Suprapubic skin (tissue), 3 donors: Measurements from ENCODE around the gene IYD.

Experiments used
- POLR2A ChIP-seq, 2 donors: fragments of 450-650 bp; IDR thresholded peaks; one replicate each; pipeline ENCODE4 v1.6.1; 2017; ENCODE audit warnings: antibody characterized with exemption in 2 of 2, mild to moderate bottlenecking in 2 of 2, moderate library complexity in 2 of 2
- TF ChIP-seq, protein P1 (sequence below), 2 donors: fragments of 200-600 bp in 1 of 2; fragments of 450-650 bp in 1 of 2; sonication (generic) in 1 of 2; IDR thresholded peaks; one replicate each; pipeline ENCODE4 v1.5.1; 2016 to 2019; ENCODE audit warnings: antibody characterized with exemption in 2 of 2, mild to moderate bottlenecking in 1 of 2, moderate library complexity in 1 of 2

DNA sequence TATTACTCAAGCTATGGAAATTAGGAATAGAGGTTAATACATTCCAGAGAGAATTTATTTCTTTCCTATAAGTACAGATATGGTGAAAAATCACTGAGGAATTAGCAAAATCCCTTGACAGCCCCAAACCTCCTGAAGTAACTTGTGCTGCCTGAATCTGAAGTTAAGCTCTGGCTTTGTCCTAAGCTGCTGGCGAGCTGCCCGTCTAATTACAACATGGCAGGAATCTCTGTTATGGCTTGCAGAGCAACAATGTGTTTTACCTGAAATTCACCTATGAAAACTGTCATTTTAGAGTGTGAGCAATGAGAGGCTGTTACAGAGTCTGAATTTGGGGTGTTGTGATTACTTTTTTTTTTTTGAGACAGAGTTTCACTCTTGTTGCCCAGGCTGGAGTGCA, 22.5 kb upstream of the IYD start:
- TF ChIP-seq, protein P1, sequence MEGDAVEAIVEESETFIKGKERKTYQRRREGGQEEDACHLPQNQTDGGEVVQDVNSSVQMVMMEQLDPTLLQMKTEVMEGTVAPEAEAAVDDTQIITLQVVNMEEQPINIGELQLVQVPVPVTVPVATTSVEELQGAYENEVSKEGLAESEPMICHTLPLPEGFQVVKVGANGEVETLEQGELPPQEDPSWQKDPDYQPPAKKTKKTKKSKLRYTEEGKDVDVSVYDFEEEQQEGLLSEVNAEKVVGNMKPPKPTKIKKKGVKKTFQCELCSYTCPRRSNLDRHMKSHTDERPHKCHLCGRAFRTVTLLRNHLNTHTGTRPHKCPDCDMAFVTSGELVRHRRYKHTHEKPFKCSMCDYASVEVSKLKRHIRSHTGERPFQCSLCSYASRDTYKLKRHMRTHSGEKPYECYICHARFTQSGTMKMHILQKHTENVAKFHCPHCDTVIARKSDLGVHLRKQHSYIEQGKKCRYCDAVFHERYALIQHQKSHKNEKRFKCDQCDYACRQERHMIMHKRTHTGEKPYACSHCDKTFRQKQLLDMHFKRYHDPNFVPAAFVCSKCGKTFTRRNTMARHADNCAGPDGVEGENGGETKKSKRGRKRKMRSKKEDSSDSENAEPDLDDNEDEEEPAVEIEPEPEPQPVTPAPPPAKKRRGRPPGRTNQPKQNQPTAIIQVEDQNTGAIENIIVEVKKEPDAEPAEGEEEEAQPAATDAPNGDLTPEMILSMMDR (IDR thresholded peaks at IDR 0.05), result no peak
- TF ChIP-seq POLR2A (IDR thresholded peaks at IDR 0.05), result no peak
